BE2C (cell line): Measurements from ENCODE around the gene CTSO. TPM values are rescaled to one million over a fixed set of nuclear protein-coding genes. Genes with fewer than 3 reads are reported as not detected.

Experiments
- DNase-seq: peaks from one replicate; pipeline ENCODE4 v3.0.0-alpha.2; 2020
- H3K27me3 ChIP-seq: fragments of 250-450 bp; sonication (Bioruptor Pico); 2 replicates; pipeline ENCODE4 v1.5.1; 2020; ENCODE audit warnings: mild to moderate bottlenecking
- H3K36me3 ChIP-seq: fragments of 250-450 bp; sonication (Bioruptor Pico); 2 replicates; pipeline ENCODE4 v1.5.1; 2020; ENCODE audit warnings: mild to moderate bottlenecking
- H3K4me1 ChIP-seq: fragments of 250-450 bp; sonication (Bioruptor Pico); 2 replicates; pipeline ENCODE4 v1.5.1; 2020
- H3K4me3 ChIP-seq: 2 replicates; pipeline ENCODE4 v1.5.1; 2011; ENCODE audit warnings: low read depth, low read length
- H3K9me3 ChIP-seq: fragments of 250-450 bp; sonication (Bioruptor Pico); 2 replicates; pipeline ENCODE4 v1.5.1; 2020
- polyA plus RNA-seq: library from polyadenylated mRNA; unstranded; fragments of >200 nt; gene quantifications from one replicate; pipeline ENCODE4 v1.2.1, GENCODE V29; 2012; ENCODE audit warnings: low read depth, missing spikeins; ENCODE audit not compliant: insufficient read length, insufficient read depth
- TF ChIP-seq, protein P1 (sequence below): IDR thresholded peaks from 2 replicates; pipeline ENCODE4 v1.5.1; 2012; ENCODE audit warnings: mild to moderate bottlenecking, low read depth, low read length

CTSO gene, protein sequence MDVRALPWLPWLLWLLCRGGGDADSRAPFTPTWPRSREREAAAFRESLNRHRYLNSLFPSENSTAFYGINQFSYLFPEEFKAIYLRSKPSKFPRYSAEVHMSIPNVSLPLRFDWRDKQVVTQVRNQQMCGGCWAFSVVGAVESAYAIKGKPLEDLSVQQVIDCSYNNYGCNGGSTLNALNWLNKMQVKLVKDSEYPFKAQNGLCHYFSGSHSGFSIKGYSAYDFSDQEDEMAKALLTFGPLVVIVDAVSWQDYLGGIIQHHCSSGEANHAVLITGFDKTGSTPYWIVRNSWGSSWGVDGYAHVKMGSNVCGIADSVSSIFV
- 0.34 TPM for polyA plus RNA-seq

DNA sequence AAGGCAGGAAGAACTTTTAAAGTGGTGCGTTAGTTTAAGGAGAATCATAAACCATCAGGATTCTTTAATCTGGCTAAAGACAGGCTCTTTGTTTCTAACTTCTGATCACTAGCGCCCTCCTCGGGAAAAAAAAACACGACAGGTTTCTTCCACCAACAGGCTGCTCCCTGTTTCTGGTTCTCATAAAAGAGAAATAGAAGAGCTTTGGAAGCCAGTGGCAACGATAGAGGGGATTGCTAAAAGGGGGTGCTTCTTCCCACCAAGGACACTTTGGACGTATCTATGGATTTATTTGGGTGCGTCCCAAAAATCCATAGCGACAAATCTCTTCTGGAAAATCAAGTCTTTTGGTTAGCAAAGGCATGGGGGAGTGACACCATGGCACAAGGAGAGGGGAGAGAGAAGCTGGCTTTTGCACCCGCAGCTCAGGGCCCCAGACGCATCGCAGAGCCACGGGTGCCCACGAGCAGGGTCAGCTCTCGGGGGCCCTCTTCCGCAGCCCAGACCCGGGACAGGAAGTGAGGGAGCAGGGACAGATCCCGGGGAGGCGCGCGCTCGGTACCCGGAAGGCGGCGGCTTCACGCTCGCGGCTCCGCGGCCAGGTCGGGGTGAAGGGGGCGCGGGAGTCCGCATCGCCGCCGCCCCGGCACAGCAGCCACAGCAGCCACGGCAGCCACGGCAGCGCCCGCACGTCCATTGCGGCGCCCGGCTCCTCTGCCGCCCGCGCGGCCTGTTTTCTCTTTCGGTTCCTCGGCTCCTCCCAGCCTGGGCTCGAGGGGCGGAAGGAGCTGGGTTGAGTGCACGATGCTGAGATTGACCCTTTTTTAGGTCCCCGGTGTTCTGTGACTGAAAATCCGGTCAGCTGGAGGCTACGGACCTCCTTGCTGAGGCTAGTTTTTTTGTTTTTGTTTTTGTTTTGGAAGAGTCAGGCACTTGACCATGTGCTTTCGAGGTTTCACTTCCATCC is at the start of gene CTSO:
Gene CTSO, minus strand, starts transcription at position 716 of the 967 bp plus-strand sequence. Its CDS starts 19 bp downstream, at position 697.
- no peaks in the 10 kb centered on the region for H3K4me1 ChIP-seq
- no peaks in the 10 kb centered on the region; the same call in 1 of the 2 replicates for H3K36me3 ChIP-seq
- DNase-seq: peak; percentile 80
- peak within 1 kb of the TSS; percentile 74 for H3K4me3 ChIP-seq
- H3K27me3 ChIP-seq: peaks cover 6% of the 10 kb centered on the region; the same call in 1 of the 2 replicates
- H3K9me3 ChIP-seq: no peaks in the 10 kb centered on the region
- TF ChIP-seq, protein P1, sequence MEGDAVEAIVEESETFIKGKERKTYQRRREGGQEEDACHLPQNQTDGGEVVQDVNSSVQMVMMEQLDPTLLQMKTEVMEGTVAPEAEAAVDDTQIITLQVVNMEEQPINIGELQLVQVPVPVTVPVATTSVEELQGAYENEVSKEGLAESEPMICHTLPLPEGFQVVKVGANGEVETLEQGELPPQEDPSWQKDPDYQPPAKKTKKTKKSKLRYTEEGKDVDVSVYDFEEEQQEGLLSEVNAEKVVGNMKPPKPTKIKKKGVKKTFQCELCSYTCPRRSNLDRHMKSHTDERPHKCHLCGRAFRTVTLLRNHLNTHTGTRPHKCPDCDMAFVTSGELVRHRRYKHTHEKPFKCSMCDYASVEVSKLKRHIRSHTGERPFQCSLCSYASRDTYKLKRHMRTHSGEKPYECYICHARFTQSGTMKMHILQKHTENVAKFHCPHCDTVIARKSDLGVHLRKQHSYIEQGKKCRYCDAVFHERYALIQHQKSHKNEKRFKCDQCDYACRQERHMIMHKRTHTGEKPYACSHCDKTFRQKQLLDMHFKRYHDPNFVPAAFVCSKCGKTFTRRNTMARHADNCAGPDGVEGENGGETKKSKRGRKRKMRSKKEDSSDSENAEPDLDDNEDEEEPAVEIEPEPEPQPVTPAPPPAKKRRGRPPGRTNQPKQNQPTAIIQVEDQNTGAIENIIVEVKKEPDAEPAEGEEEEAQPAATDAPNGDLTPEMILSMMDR: peak; percentile 67

DNA sequence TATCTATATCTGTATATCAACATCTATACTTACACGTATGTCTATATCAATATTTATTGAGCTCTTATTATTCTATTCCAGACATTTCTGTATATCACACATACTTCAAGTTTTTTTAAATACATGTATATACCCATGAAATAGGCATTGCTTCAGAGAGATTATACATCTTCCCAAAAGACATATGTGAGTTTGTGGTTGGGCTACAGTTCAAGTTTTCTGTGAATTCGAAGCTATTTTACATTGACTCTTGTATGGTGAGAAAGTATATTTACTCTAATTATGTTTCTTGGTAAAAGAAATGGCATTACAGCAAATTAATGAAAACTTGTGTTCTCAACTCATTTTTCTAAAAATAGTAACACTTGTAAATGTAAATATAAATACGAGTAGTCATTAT is 46.8 kb upstream of the CTSO start:
- no peak for DNase-seq
- H3K4me1 ChIP-seq: no peaks in the 10 kb centered on the region
- TF ChIP-seq, protein P1: no peak
- no peaks in the 10 kb centered on the region for H3K36me3 ChIP-seq
- H3K9me3 ChIP-seq: no peaks in the 10 kb centered on the region
- H3K4me3 ChIP-seq: no peak overlapping the region
- no peaks in the 10 kb centered on the region for H3K27me3 ChIP-seq

DNA sequence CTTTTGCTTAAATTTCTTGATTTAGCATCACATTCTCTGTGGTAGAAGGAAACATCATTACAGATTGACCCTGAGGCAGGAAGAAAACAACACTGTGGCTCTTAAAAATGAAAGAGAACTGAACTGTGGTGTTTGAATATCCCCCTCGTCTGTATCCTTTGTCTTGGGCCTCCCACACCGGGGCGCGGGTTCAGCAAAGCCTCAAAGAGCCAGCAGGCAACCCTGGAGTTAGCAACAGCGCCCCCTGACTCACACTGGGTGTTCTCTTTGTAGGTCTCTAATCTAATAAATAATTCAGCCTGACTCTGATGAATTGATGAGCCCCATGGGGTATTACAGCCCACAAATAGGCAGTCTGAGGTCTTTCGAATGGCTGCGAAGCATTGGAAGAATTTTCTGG is 46.1 kb upstream of the CTSO start:
- Histone ChIP-seq H3K4me3 (no peak overlapping the region), H3K4me1 (no peaks in the 10 kb centered on the region), H3K27me3 (no peaks in the 10 kb centered on the region), H3K9me3 (no peaks in the 10 kb centered on the region), H3K36me3 (no peaks in the 10 kb centered on the region)
- TF ChIP-seq, protein P1: peak; percentile 36
- peak; percentile 28 for DNase-seq

DNA sequence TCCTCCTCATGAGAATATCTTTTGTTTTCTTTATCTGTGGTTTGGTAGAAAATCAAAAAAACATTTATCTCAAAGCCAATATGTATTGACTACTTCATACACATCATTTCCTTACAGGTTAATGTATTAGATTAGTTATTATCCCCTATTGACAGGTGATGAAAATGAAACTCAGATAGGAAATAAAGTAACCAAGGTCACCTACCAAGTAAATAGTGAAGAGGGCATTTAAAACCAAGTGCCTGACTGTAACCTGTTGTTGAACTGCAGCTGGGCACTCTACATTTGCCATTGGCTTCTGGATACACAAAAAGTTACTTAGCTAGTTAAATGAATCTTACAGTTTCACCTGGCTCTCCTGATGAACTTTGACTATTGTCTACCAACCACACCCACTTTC is 41.4 kb upstream of the CTSO start:
- no peaks in the 10 kb centered on the region for H3K9me3 ChIP-seq
- no peaks in the 10 kb centered on the region for H3K27me3 ChIP-seq
- no peaks in the 10 kb centered on the region for H3K36me3 ChIP-seq
- DNase-seq: no peak
- TF ChIP-seq, protein P1: no peak
- no peak overlapping the region for H3K4me3 ChIP-seq
- no peaks in the 10 kb centered on the region for H3K4me1 ChIP-seq

DNA sequence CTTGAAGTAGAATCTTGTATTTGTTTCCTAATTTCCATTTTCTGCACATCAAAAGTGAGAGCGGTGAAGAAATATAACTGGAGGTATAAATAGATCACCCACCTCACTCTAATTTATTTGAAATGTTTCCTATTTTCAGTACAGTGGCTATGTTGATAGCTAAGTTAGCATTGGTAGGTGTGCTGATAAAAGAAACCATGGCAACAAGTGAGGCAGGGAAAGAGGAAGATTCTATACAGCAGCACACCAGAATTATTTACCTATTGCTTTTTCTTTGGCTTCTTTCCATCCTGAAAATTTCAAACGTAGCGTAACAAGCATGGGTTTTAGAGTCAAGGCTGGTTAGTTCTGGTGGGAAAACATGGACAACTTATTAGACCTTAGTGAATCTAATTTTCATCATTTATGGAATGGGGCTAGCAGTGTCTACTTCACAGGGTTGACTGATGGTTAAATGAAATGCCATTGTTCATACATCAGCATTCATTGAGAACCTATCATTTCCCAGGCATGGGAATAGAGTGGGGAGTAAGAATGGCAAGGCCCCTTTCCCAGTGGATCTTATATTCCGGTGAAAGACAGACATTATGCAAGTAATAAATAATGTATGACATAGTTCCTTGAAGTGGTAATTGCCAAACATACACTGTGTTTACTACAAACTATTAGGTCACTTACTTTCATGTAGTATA is 30.6 kb upstream of the CTSO start:
- Histone ChIP-seq H3K4me1 (no peaks in the 10 kb centered on the region), H3K4me3 (no peak overlapping the region)
- TF ChIP-seq, protein P1: no peak

More for the DNA sequence above, 30.6 kb upstream of the CTSO start:
- Histone ChIP-seq H3K27me3 (no peaks in the 10 kb centered on the region), H3K36me3 (no peaks in the 10 kb centered on the region), H3K9me3 (no peaks in the 10 kb centered on the region)
- DNase-seq: no peak
